OCI-M2 (cell line): ENCODE results near the gene DNALI1.
"Not testable (repeated sequence)": the region's sequence is repeated elsewhere in the genome, so short reads cannot be mapped to it uniquely, and the experiment has no call there.

Experiments used
- DNase-seq: peaks from one replicate; lab custom pipeline; 2025; ENCODE audit not compliant: unreplicated experiment; lab: John Stamatoyannopoulos, UW

Gene DNALI1

DNA sequence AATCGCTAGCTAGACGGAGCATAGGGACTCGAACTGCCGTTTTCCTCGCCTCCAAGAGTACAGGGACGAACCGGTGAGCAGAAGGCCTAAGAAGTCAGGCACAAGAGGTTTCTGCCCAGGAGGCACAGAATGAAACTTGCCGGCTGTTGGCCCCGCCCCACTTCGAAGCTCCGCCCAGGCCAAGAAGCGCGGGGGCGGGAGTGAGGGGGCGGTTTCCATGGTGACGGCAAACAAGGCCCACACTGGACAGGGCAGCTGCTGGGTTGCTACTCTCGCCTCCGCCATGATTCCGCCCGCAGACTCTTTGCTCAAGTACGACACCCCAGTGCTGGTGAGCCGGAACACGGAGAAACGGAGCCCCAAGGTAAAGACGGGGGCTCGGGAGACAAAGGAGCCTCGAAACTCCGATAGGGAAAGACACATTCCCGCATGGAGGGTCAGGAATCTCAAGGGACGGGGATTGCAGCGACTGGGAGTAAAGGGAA is at the start of gene DNALI1:
Gene DNALI1 (plus strand): TSS at position 229 of the 485 bp plus-strand sequence. CDS start 55 bp downstream, at position 284.
- DNase-seq, result no peak

DNA sequence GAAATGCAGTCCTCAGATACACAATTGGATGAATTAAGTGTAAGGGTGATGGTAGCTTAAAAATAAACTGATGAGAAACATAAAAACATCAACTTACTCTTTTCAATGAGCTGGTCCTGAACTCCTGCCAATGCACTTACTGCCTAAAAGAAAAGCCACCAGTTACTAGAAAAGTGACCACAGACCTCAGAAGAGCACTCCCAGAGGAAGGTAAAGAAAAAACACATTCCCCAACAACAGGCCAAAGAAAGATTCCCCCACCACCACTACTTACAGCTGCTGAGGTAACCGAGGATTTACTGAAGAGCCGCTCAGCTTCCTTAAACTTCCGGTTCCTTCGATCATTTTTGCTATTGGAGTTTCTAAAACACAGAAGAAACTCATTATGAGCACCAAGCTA is 47.6 kb upstream of the DNALI1 start:
- no peak for DNase-seq

DNA sequence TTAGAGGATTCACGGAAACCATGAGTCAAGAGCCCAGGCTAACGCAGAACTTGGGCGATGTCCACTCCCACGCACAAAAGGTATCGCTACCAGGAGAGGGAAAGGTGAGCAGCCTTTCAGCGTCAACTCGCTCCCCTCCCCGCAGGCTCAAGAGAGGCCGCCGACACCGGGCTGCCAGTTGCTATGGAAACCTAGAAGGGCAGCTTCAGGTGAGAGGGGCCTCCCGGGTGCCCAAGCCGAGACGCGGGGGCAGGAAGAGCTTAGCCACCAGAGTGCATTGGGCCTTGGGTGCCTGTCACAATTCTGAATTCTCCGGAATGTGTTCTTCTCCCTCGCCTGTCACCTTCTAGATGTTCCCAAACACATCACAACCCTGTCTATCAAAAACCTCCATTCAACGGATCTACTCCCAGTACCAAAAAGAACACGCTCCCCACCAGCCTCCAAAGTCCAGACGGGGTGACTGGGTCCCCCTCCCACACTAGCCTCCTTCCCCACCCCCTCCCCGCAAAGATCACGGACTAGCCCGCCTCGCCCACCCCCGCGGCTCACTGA is 42.9 kb upstream of the DNALI1 start:
- DNase-seq, result no peak

DNA sequence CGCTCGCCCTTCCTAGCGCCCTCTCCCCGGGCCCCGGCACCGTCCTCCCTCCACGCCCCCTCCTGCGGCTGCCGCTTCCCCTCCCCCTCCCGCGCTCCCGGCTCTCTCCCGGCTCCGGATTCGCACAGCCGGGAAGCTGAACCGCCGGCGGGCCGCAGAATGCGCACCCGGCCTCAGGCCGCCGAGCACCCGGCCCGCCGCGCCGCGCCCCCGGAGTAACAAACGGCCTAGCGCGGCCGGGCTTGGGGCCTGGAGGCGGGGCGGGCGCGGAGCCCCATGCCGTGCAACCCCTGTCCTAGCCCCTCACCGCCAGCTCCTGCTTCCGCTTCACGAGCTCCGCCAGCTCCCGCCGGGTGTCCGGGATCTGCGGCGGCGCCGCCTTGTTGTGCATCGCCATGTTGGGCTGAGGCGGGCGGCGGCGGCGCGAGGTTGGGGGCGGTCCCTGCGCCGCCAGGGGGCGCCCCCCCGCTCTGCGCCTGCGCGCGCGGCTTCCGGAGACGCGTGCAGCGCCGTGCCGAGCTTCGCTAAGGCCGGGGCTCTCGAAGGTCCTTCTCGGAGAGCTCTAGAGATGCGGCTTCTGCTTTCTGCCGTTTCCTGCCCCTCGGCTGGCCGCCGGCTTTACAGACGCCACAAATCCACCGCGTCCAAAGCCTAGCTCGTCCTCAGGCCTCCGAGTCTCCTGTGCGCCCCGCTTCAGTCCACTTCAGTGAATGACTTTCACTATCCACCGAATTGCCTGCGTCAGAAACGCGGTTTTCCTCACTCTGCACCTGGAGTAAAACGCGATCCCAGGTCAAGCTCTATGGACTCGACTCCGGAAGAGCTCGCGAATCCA is 42.2 kb upstream of the DNALI1 start, which contains the start of gene MEAF6:
Gene MEAF6 (minus strand): TSS at position 417 of the 835 bp plus-strand sequence. CDS start 20 bp downstream, at position 397.
- DNase-seq, result no peak

DNA sequence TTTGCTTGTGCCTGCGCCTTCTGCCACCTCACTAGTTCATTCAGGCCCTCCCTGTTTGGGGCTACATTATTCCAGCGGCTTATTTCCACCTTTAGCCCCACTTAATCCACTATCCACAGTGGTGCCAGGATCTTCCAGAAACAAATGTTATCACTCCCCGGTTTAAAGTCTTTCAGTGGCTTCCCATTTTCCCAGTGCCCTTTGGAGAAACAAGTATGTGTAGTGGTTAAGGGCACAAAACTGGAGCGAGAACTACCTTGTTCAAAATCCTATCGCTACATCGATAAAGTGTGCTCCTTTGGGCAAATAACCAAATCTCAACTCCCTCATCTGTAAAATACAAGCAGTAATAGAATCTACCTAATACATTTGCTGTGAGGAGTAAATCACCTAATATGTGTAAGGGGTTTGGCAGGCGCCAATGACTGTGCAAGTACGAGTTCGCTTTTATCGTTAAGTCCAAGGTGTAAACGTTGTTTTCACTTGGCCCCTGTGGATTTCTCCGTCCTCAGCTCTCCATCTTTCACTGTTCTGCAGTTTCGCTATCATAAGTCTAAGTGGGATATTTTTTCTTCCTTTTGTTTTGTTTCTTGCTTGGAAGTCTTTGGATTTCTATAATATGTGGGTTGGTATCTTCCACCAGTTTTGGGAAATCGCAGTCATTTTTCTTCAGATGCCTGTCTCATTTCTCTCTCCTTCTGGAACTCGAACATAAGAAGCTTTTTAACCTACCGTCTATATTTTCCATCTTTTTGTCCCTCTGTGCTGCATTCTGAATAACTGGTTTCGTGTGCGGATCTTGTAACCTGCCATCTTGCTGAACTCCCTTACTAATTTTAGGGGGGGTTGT is 41.3 kb upstream of the DNALI1 start:
- no peak for DNase-seq

- no peak for DNase-seq
These were observed 39.2 kb upstream of the DNALI1 start for GRCh38 chr1:37517569-37517968.

GRCh38 chr1:37518241-37518640 is 38.5 kb upstream of the DNALI1 start:
- DNase-seq, result not testable (repeated sequence)

DNA sequence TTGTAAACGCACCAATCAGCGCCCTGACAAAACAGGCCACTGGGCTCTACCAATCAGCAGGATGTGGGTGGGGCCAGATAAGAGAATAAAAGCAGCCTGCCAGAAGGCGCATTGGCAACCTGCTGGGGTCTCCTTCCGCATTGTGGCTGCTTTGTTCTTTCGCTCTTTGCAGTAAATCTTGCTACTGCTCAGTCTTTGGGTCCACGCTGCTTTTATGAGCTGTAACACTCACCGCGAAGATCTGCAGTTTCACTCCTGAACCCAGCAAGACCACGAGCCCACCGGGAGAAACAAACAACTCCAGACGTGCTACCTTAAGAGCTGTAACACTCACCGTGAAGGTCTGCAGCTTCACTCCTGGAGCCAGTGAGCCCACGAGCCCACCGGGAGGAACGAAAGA is 37.8 kb upstream of the DNALI1 start:
- not testable (repeated sequence) for DNase-seq

- no peak for DNase-seq
These were observed 37.1 kb upstream of the DNALI1 start for GRCh38 chr1:37519613-37520012.

DNA sequence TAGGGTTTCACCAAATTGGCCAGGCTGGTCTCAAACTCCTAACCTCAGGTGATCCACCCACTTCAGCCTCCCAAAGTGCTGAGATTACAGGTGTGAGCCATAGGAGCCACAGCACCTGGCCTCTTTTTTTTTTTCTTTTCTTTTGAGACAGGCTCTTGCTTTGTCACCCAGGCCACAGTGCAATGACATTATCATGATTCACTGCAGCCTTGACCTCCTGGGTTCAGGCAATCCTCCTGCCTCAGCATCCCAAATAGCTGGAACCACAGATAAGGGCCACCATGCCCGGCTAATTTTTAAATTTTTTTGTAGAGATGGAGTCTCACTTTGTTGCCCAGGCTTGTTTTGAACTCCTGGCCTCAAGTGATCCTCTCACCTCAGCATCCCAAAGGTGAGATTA is 26.9 kb upstream of the DNALI1 start:
- DNase-seq, result not testable (repeated sequence)

DNA sequence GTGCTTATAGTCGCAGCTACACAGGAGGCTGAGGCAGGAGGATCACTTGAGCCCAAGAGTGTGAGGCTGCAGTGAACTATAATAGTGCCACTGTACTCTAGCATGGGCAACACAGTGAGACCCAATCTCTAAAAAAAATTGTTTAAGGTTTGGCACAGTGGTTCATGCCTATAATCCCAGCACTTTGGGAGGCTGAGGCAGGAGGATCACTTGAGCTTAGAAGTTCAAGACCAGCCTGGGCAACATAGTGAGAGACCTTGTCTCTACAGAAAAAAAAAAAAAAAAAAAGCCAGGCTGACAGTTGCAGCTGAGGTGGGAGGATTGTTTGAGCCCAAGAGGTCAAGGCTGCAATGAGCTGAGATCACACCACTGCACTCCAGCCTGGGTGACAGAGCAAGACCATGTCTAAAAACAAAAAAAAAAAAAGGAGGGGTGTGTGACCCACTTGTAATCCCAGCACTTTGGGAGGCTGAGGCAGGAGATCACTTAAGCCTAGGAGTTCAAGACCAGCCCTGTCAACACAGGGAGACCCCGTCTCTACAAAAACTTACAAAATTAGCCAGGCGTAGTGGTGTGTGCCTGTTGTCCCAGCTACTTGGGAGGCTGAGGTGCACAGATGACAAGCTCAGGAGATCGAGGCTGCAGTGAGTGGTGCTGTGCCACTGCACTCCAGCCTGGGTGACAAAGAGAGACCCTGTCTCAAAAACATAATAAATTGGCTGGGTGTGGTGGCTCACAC is 24.2 kb upstream of the DNALI1 start:
- not testable (repeated sequence) for DNase-seq

- no peak for DNase-seq
These were observed 23.2 kb upstream of the DNALI1 start for GRCh38 chr1:37533317-37534093.

GRCh38 chr1:37537378-37537777 is 19.4 kb upstream of the DNALI1 start:
- no peak for DNase-seq

- DNase-seq, result not testable (repeated sequence)
These were observed 17.6 kb upstream of the DNALI1 start for GRCh38 chr1:37539154-37539553.

GRCh38 chr1:37540036-37540785 is 16.5 kb upstream of the DNALI1 start:
- no peak for DNase-seq

DNA sequence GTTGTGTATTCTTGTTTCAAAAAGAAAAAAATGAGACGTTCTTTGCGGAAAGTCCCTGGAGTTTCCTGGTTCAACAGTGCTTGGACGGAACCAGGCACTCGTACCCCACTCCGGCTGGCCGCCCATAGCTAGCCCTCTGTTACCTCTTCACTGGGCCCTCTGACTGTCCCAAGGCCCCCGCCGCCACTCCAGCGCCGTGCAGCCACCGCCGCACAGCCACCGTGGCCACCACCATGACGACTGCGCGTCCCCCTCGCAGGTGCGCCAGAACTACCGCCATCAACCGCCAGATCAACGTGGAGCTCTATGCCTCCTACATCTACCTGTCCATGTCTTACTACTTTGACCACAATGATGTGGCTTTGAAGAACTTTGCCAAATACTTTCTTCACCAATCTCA is 12.2 kb upstream of the DNALI1 start:
- DNase-seq, result no peak

DNA sequence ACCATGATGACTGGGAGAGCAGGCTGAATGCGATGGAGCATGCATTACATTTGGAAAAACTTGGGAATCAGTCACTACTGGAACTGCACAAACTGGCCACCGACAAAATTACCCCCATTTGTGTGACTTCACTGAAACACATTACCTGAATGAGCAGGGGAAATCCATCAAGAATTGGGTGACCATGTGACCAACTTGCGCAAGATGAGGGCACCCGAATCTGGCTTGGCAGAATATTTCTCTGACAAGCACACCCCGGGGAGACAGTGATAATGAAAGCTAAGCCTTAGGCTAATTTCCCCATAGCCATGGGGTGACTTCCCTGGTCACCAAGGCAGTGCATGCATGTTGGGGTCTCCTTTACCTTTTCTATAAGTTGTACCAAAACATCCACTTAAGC is 11.7 kb upstream of the DNALI1 start:
- DNase-seq, result no peak

DNA sequence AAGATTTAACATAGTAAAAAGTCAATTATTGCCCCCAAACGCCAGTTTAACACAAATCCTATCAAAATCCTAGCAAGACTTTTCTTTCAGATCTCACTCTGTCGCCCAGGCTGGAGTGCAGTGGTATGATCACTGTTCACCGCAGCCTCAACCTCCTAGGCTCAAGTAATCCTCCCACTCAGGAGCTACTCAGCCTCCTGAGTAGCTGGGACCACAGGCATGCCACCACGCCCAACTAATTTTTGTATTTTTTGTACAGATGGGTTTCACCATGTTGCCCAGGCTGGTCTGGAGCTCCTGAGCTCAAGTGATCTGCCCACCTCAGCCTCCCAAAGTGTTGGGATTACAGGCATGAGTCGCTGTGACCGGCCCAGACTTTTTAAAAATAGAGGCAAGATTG is 7.4 kb upstream of the DNALI1 start:
- no peak for DNase-seq

DNA sequence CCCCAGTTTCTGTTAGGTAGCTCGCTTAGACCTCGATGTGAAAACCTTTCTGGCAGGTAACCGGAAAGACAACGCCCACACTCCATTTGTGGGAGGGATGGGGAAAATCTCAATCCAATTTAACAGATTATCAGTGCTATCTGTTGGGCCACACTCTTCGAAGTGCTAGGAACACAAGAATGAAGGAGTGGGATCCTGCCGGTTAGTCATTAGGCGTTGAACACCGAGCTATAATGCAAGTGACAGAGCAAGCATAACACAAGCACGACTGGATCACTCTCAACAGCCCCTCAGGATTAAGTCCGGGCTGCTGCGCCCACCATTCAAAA is 3.2 kb upstream of the DNALI1 start:
- no peak for DNase-seq
